ENCODE measurements around the gene HPSE. TPM values are rescaled to one million over a fixed set of nuclear protein-coding genes. Genes with fewer than 3 reads are reported as not detected.

Gene HPSE
- total RNA-seq, 2 donors from 2014 or later = 1.4 to 6.1 TPM

GRCh38 chr4:83323136-83323535 lies 11.5 kb downstream of the HPSE start:
- DNase-seq (ENCODE audit: low spot score) (no peak), ATAC-seq (ENCODE audit: insufficient number of reproducible peaks, low FRiP score, low read depth) (no peak)
- Histone ChIP-seq H3K27ac (no peak overlapping the region), H3K4me3 (no peak overlapping the region), H3K36me3 (no peaks in the 10 kb centered on the region), H3K4me1 (ENCODE audit: control insufficient read depth in 1 of 2, low read depth in 2 of 2) (no peaks in the 10 kb centered on the region), H3K9me3 (no peaks in the 10 kb centered on the region), H3K27me3 (replicated peaks; ENCODE audit: insufficient read depth) (no peaks in the 10 kb centered on the region)
- no peak for TF ChIP-seq CTCF (IDR thresholded peaks at IDR 0.05)

- H3K36me3 ChIP-seq = no peaks in the 10 kb centered on the region
- H3K9me3 ChIP-seq = no peaks in the 10 kb centered on the region
- no peaks in the 10 kb centered on the region for H3K4me1 ChIP-seq (ENCODE audit: control insufficient read depth in 1 of 2, low read depth in 2 of 2)
- ATAC-seq (ENCODE audit: insufficient number of reproducible peaks, low FRiP score, low read depth) (no peak), DNase-seq (ENCODE audit: low spot score) (peak; percentile 11)
- H3K27ac ChIP-seq = no peak overlapping the region
- H3K27me3 ChIP-seq (replicated peaks; ENCODE audit: insufficient read depth) = no peaks in the 10 kb centered on the region
- TF ChIP-seq CTCF (IDR thresholded peaks at IDR 0.05) = no peak
- H3K4me3 ChIP-seq = no peak overlapping the region
Measured at GRCh38 chr4:83320548-83320947, 14.1 kb downstream of the HPSE start.

GRCh38 chr4:83318666-83319065 lies 16.0 kb downstream of the HPSE start:
- no peak for TF ChIP-seq CTCF (IDR thresholded peaks at IDR 0.05)
- Histone ChIP-seq H3K9me3 (no peaks in the 10 kb centered on the region), H3K27ac (no peak overlapping the region), H3K4me3 (no peak overlapping the region), H3K27me3 (replicated peaks; ENCODE audit: insufficient read depth) (no peaks in the 10 kb centered on the region), H3K4me1 (ENCODE audit: control insufficient read depth in 1 of 2, low read depth in 2 of 2) (no peaks in the 10 kb centered on the region), H3K36me3 (no peaks in the 10 kb centered on the region)
- DNase-seq (ENCODE audit: low spot score) = no peak
- ATAC-seq (ENCODE audit: insufficient number of reproducible peaks, low FRiP score, low read depth) = no peak

GRCh38 chr4:83317671-83318070 lies 17.0 kb downstream of the HPSE start:
- Histone ChIP-seq H3K4me1 (ENCODE audit: control insufficient read depth in 1 of 2, low read depth in 2 of 2) (no peaks in the 10 kb centered on the region), H3K27me3 (replicated peaks; ENCODE audit: insufficient read depth) (no peaks in the 10 kb centered on the region), H3K27ac (no peak overlapping the region), H3K4me3 (no peak overlapping the region), H3K36me3 (no peaks in the 10 kb centered on the region), H3K9me3 (no peaks in the 10 kb centered on the region)
- no peak for TF ChIP-seq CTCF (IDR thresholded peaks at IDR 0.05)
- DNase-seq (ENCODE audit: low spot score) (no peak), ATAC-seq (ENCODE audit: insufficient number of reproducible peaks, low FRiP score, low read depth) (no peak)

- no peaks in the 10 kb centered on the region for H3K9me3 ChIP-seq
- no peak for ATAC-seq (ENCODE audit: insufficient number of reproducible peaks, low FRiP score, low read depth)
- H3K4me1 ChIP-seq (ENCODE audit: control insufficient read depth in 1 of 2, low read depth in 2 of 2) = no peaks in the 10 kb centered on the region
- no peak overlapping the region for H3K4me3 ChIP-seq
- no peaks in the 10 kb centered on the region for H3K27me3 ChIP-seq (replicated peaks; ENCODE audit: insufficient read depth)
- no peak for DNase-seq (ENCODE audit: low spot score)
- no peaks in the 10 kb centered on the region for H3K36me3 ChIP-seq
- H3K27ac ChIP-seq = no peak overlapping the region
- TF ChIP-seq CTCF (IDR thresholded peaks at IDR 0.05) = no peak
Measured at GRCh38 chr4:83316459-83317165, 18.0 kb downstream of the HPSE start.

Data from thoracic aorta (tissue), 2 donors.